ENCODE results near the gene SLC2A10.

SLC2A10 gene

DNA sequence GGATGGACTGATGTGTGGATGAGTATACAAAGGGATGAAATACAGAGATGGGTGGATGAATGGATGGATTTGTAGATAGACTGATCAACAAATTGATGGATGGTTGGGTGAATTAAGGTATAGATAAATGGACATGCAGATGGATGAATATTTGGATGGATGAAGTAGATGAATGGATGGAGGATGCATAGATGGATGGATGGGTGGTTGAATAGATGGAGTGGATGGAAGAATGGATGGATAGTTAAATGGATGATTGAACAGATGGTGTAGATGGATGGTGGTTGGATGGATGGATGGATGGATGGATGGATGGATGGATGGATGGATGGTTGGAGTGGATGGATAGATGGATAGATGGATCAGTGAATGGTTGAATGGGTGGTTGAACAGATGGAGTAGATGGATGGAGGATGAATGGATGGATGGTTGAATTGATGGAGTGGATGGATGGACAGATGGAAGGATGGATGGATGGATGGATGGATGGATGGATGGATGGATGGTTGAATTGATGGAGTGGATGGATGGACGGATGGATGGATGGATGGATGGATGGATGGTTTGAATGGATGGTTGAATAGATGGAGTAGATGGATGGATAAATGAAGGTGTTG lies 15.0 kb downstream of the SLC2A10 start:
- Histone ChIP-seq H3K4me3 (ENCODE audit: low read depth, low read length) (no peak overlapping the region), H3K36me3 (ENCODE audit: control insufficient read depth, insufficient read depth, low read length) (peaks cover 2% of the 10 kb centered on the region), H3K27me3 (ENCODE audit: control insufficient read depth, insufficient read depth, low read length) (no peaks in the 10 kb centered on the region), H3K9me3 (ENCODE audit: control insufficient read depth, insufficient read depth, low read length) (no peaks in the 10 kb centered on the region), H3K4me1 (ENCODE audit: control insufficient read depth, insufficient read depth, low read length) (no peaks in the 10 kb centered on the region), H3K9ac (ENCODE audit: low read depth, low read length) (no peak overlapping the region)

DNA sequence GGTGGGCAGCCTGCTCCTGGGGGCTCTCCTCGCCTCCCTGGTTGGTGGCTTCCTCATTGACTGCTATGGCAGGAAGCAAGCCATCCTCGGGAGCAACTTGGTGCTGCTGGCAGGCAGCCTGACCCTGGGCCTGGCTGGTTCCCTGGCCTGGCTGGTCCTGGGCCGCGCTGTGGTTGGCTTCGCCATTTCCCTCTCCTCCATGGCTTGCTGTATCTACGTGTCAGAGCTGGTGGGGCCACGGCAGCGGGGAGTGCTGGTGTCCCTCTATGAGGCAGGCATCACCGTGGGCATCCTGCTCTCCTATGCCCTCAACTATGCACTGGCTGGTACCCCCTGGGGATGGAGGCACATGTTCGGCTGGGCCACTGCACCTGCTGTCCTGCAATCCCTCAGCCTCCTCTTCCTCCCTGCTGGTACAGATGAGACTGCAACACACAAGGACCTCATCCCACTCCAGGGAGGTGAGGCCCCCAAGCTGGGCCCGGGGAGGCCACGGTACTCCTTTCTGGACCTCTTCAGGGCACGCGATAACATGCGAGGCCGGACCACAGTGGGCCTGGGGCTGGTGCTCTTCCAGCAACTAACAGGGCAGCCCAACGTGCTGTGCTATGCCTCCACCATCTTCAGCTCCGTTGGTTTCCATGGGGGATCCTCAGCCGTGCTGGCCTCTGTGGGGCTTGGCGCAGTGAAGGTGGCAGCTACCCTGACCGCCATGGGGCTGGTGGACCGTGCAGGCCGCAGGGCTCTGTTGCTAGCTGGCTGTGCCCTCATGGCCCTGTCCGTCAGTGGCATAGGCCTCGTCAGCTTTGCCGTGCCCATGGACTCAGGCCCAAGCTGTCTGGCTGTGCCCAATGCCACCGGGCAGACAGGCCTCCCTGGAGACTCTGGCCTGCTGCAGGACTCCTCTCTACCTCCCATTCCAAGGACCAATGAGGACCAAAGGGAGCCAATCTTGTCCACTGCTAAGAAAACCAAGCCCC lies 16.0 kb downstream of the SLC2A10 start:
- Histone ChIP-seq H3K4me1 (ENCODE audit: control insufficient read depth, insufficient read depth, low read length) (no peaks in the 10 kb centered on the region), H3K9me3 (ENCODE audit: control insufficient read depth, insufficient read depth, low read length) (no peaks in the 10 kb centered on the region), H3K27me3 (ENCODE audit: control insufficient read depth, insufficient read depth, low read length) (no peaks in the 10 kb centered on the region), H3K36me3 (ENCODE audit: control insufficient read depth, insufficient read depth, low read length) (peaks cover 2% of the 10 kb centered on the region), H3K4me3 (ENCODE audit: low read depth, low read length) (no peak overlapping the region), H3K9ac (ENCODE audit: low read depth, low read length) (no peak overlapping the region)

DNA sequence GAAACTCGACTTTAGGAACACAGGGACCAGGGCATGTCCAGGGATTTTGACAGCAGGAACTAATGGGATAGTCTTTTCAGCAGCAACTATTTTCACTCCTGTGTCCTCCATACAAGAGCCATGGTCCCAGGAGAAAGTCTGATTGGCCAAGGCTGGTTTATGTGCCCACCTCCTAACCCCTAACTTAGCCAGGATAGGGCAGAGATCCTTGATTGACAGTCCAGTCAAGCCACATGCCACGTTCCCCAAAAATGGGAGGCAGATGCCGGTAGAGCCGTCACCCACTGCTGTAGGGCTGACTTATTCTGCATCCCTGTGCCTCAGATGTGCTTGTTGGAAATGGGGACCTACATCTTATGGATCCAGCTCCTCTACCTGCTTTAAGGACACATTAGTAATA lies 22.3 kb downstream of the SLC2A10 start:
- Histone ChIP-seq H3K27me3 (ENCODE audit: control insufficient read depth, insufficient read depth, low read length) (no peaks in the 10 kb centered on the region), H3K9me3 (ENCODE audit: control insufficient read depth, insufficient read depth, low read length) (no peaks in the 10 kb centered on the region), H3K4me3 (ENCODE audit: low read depth, low read length) (no peak overlapping the region), H3K9ac (ENCODE audit: low read depth, low read length) (no peak overlapping the region), H3K36me3 (ENCODE audit: control insufficient read depth, insufficient read depth, low read length) (peaks cover 2% of the 10 kb centered on the region), H3K4me1 (ENCODE audit: control insufficient read depth, insufficient read depth, low read length) (no peaks in the 10 kb centered on the region)

DNA sequence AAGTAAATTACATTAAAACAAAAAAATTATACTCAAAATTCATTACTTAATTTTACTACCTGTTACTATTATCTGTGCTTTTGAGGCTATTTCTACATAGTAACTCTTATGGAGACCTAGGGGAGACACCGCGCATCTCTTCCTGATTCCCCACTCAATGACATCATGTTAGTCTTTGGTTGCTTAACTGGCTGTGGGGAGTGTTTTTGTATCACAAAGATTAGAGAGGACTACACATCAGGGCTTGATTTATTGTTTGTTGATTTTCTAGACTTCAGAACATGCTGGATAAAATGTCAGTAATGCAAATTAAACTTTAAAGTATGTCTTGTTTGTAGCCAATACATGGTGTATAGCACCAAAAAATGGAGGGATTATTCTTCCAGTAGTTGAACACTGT lies 26.0 kb downstream of the SLC2A10 start:
- Histone ChIP-seq H3K36me3 (ENCODE audit: control insufficient read depth, insufficient read depth, low read length) (no peaks in the 10 kb centered on the region), H3K4me1 (ENCODE audit: control insufficient read depth, insufficient read depth, low read length) (no peaks in the 10 kb centered on the region), H3K9ac (ENCODE audit: low read depth, low read length) (no peak overlapping the region), H3K9me3 (ENCODE audit: control insufficient read depth, insufficient read depth, low read length) (no peaks in the 10 kb centered on the region), H3K27me3 (ENCODE audit: control insufficient read depth, insufficient read depth, low read length) (no peaks in the 10 kb centered on the region), H3K4me3 (ENCODE audit: low read depth, low read length) (no peak overlapping the region)

DNA sequence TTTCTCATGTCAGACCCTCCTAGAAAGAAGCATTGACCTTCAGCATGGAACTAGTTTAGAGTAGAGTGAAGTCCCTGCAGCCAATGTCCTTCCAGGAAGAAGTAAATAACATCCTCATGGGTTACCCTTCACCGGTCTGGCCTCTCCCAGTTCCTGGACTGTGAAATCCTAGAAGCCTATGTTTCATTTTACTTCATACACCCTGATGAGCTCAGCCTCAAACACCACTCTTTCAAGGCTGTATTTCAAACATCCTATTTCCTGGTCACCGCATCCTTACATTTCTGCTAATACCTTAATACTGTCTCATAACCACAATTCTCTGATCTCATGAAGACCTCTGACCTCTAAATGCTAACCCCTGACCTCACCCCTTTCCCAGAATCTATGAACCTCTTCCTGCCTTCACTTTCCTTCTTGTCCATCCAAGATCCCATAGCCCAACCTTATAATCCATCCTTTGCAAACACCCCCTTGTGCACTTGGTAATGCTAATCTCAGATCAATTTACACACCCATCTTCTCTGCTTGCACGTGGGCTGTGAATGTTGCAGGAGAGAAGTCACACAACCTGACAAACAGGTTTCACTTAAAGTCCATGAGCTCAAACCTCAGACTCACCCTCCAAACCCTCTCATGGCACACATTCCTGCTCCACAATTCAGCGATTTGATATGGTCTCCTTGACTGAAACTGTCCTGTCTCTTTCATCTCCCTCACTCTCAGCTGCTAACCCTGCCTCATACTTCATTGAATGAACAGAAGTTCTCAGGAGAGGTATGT lies 30.2 kb downstream of the SLC2A10 start:
- Histone ChIP-seq H3K27me3 (ENCODE audit: control insufficient read depth, insufficient read depth, low read length) (no peaks in the 10 kb centered on the region), H3K4me1 (ENCODE audit: control insufficient read depth, insufficient read depth, low read length) (no peaks in the 10 kb centered on the region), H3K9me3 (ENCODE audit: control insufficient read depth, insufficient read depth, low read length) (no peaks in the 10 kb centered on the region), H3K36me3 (ENCODE audit: control insufficient read depth, insufficient read depth, low read length) (no peaks in the 10 kb centered on the region), H3K9ac (ENCODE audit: low read depth, low read length) (no peak overlapping the region), H3K4me3 (ENCODE audit: low read depth, low read length) (no peak overlapping the region)

DNA sequence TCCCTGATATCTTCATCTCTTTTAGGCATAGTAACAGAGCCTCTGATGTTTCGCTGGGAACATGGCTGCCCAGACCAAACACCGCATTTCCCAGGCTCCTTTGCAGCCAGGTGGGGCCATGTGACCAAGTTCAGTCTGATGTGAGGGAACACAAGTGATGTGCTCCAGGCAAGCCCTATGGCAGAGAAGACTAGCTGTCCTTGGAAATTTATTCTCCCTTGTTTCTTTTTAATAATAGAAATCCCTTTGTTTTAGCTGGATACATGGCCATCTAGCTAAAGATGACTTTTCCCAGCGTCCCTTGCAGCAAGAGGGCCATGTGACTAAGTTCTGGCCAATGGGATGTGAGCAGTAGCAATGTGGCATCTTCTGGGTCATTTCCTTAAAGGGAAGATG lies 30.8 kb downstream of the SLC2A10 start:
- H3K36me3 ChIP-seq (ENCODE audit: control insufficient read depth, insufficient read depth, low read length) = no peaks in the 10 kb centered on the region
- no peak overlapping the region for H3K4me3 ChIP-seq (ENCODE audit: low read depth, low read length)
- no peaks in the 10 kb centered on the region for H3K4me1 ChIP-seq (ENCODE audit: control insufficient read depth, insufficient read depth, low read length)
- no peak overlapping the region for H3K9ac ChIP-seq (ENCODE audit: low read depth, low read length)
- H3K9me3 ChIP-seq (ENCODE audit: control insufficient read depth, insufficient read depth, low read length) = no peaks in the 10 kb centered on the region
- H3K27me3 ChIP-seq (ENCODE audit: control insufficient read depth, insufficient read depth, low read length) = no peaks in the 10 kb centered on the region

DNA sequence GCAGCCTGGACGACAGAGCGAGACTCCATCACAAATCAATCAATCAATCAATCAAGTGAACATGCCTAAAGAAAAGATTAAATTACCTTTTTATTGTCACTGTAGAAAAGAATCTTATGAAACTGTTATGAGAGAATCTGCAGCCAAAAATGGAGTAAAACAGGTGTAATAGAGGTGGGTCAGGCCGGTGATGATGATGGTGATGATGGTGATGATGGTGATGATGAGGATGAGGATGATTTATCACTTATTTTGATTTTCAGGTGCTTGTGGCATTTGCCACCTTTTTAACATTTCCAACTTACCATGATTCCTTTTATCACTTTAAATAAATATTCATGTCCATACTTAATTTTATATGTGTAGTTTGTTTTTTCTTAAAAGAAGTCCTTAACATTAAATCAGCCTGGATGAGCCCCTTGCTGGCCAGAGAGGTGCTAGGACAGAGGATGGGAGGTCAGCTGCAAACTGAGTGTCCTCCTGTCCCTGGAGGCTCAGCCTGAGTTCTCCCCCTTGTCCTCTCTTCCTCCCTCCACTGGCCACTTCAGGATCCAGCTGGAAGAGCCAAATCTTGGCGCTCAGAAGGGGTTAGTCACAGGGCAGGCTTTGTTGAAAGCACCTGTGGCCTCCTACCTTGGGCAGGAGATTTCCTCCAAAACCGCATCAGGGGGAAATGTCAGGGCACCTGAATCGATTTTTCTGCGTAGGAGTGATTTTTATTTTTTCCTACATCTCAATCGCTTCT lies 32.6 kb downstream of the SLC2A10 start:
- Histone ChIP-seq H3K9me3 (ENCODE audit: control insufficient read depth, insufficient read depth, low read length) (no peaks in the 10 kb centered on the region), H3K27me3 (ENCODE audit: control insufficient read depth, insufficient read depth, low read length) (no peaks in the 10 kb centered on the region), H3K9ac (ENCODE audit: low read depth, low read length) (no peak overlapping the region), H3K4me1 (ENCODE audit: control insufficient read depth, insufficient read depth, low read length) (no peaks in the 10 kb centered on the region), H3K36me3 (ENCODE audit: control insufficient read depth, insufficient read depth, low read length) (no peaks in the 10 kb centered on the region), H3K4me3 (ENCODE audit: low read depth, low read length) (no peak overlapping the region)

DNA sequence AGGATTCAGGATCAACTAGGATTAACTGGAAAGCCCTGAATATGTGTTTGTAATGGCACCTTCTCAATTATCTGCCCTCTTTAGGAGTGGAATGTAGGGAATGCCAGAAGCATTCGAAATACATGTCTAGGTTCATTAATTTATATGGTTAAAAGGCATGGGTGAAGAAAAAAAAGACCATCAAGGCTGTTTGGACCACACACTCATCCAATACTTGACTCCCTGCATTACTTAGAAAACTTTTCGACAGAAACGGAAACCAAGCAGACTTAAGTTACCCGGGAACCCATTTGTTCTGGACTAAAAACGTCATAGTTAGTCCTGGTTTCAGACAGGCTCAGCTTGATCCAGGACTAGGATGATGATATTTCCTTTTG lies 33.2 kb downstream of the SLC2A10 start:
- Histone ChIP-seq H3K36me3 (ENCODE audit: control insufficient read depth, insufficient read depth, low read length) (no peaks in the 10 kb centered on the region), H3K9ac (ENCODE audit: low read depth, low read length) (no peak overlapping the region), H3K4me3 (ENCODE audit: low read depth, low read length) (no peak overlapping the region), H3K27me3 (ENCODE audit: control insufficient read depth, insufficient read depth, low read length) (no peaks in the 10 kb centered on the region), H3K4me1 (ENCODE audit: control insufficient read depth, insufficient read depth, low read length) (no peaks in the 10 kb centered on the region), H3K9me3 (ENCODE audit: control insufficient read depth, insufficient read depth, low read length) (no peaks in the 10 kb centered on the region)

DNA sequence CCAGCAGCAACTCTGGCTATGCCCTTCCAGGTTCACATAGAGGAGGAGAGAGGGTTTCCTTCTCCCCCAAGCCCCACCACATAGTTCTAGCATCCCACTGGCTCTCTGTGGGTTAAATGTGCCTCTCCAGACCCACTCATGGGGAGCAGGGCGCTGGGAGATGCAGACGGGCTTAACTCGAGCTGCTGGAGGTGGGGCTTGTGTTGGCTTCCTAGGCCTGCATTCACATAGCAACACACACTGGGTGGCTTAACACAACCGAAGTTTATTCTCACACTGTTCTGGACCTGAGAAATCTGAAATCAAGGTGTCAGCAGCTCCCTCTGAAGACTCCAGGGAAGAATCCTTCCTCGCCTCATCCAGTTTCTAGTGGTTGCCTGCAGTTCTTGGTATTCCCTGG lies 33.6 kb downstream of the SLC2A10 start:
- H3K4me3 ChIP-seq (ENCODE audit: low read depth, low read length) = no peak overlapping the region
- H3K36me3 ChIP-seq (ENCODE audit: control insufficient read depth, insufficient read depth, low read length) = no peaks in the 10 kb centered on the region
- no peaks in the 10 kb centered on the region for H3K27me3 ChIP-seq (ENCODE audit: control insufficient read depth, insufficient read depth, low read length)
- H3K4me1 ChIP-seq (ENCODE audit: control insufficient read depth, insufficient read depth, low read length) = no peaks in the 10 kb centered on the region
- no peak overlapping the region for H3K9ac ChIP-seq (ENCODE audit: low read depth, low read length)
- H3K9me3 ChIP-seq (ENCODE audit: control insufficient read depth, insufficient read depth, low read length) = no peaks in the 10 kb centered on the region

DNA sequence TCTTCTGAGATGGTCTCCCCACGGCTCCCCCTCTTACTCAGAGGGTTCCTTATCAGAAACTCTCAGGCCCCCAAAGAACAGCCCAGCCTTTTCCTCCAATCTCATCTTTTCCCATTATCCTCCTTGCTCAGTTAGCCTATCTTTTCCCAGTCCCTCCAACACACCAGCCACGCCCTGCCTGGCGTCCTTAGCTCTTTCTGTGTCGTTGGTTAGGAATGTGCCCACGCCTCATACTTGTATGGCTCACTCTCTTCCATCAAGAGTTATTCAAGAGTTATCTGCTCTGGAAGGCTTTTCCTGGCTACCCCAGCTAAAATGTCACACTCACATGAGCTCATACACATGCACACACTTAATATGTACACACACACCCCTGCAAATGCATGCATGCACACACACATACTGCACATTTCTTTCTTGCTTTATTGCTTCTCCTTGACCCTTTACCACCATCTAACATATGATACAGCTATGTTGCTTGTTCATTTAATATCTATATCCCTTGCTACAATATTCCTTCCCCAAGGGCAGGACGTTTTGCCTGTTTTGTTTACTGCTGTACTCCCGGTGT lies 37.6 kb downstream of the SLC2A10 start:
- H3K4me1 ChIP-seq (ENCODE audit: control insufficient read depth, insufficient read depth, low read length) = no peaks in the 10 kb centered on the region
- no peaks in the 10 kb centered on the region for H3K36me3 ChIP-seq (ENCODE audit: control insufficient read depth, insufficient read depth, low read length)
- H3K4me3 ChIP-seq (ENCODE audit: low read depth, low read length) = no peak overlapping the region
- H3K9me3 ChIP-seq (ENCODE audit: control insufficient read depth, insufficient read depth, low read length) = no peaks in the 10 kb centered on the region
- H3K9ac ChIP-seq (ENCODE audit: low read depth, low read length) = no peak overlapping the region
- no peaks in the 10 kb centered on the region for H3K27me3 ChIP-seq (ENCODE audit: control insufficient read depth, insufficient read depth, low read length)

DNA sequence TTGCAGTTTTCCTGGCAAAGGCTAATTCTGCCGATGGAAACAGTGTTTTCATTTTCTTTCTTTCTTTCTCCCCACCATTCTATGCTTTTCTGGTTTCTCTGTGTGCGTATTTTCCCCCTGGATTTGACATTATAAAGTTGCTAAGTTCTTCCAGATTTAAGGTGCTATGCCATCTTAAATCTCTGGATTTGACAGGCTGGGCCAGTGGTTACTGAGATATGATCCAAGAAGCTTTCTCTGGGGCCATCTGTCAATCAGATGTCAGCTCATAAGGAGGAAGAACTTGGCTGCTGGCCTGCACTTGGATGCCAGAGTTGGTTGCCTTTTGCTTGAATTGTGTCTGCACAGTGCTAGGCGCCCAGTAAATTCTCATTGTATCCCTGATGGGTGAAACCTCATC lies 39.7 kb downstream of the SLC2A10 start:
- Histone ChIP-seq H3K36me3 (ENCODE audit: control insufficient read depth, insufficient read depth, low read length) (no peaks in the 10 kb centered on the region), H3K27me3 (ENCODE audit: control insufficient read depth, insufficient read depth, low read length) (no peaks in the 10 kb centered on the region), H3K4me3 (ENCODE audit: low read depth, low read length) (no peak overlapping the region), H3K9me3 (ENCODE audit: control insufficient read depth, insufficient read depth, low read length) (no peaks in the 10 kb centered on the region), H3K9ac (ENCODE audit: low read depth, low read length) (no peak overlapping the region), H3K4me1 (ENCODE audit: control insufficient read depth, insufficient read depth, low read length) (no peaks in the 10 kb centered on the region)

Measured in iPS-15b (cell line).